Epithelial cell of esophagus (primary cell): ENCODE results near the gene GSTCD.
A peak's percentile ranks its signal among the peaks of the same experiment; 100 is the strongest.
"Not testable (repeated sequence)": the region's sequence is repeated elsewhere in the genome, so short reads cannot be mapped to it uniquely, and the experiment has no call there.

Experiments
- DNase-seq: peaks from one replicate; pipeline ENCODE4 v3.0.0; 2010; ENCODE audit warnings: low read depth
- H3K4me3 ChIP-seq: 2 replicates; pipeline ENCODE4 v1.5.1; 2011; ENCODE audit warnings: mild to moderate bottlenecking, low read length, control low read depth
- TF ChIP-seq, protein P1 (sequence below): IDR thresholded peaks from 2 replicates; pipeline ENCODE4 v1.5.1; 2011; ENCODE audit warnings: low read depth, mild to moderate bottlenecking, low read length, control low read depth, inconsistent platforms; ENCODE audit not compliant: insufficient read depth; ENCODE audit errors: missing control alignments

GSTCD gene

DNA sequence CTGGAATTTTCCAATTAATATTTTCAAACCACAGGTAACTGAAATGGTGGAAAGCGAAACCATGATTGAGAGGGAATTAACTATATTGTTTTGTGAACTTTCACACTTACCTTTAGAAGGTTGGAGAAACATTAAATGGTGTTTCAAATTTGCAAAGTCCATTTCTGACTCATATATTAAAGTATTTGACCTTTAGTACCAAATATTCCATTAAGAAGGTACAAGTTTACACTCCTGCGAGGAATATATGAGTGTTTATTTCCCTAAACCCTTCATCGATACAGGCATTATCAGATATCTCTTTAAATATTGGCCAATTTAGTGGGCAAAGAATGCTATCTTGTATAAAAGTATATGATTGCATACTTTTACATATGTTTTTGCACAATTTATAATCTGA, 142.6 kb downstream of the GSTCD start:
- TF ChIP-seq, protein P1, sequence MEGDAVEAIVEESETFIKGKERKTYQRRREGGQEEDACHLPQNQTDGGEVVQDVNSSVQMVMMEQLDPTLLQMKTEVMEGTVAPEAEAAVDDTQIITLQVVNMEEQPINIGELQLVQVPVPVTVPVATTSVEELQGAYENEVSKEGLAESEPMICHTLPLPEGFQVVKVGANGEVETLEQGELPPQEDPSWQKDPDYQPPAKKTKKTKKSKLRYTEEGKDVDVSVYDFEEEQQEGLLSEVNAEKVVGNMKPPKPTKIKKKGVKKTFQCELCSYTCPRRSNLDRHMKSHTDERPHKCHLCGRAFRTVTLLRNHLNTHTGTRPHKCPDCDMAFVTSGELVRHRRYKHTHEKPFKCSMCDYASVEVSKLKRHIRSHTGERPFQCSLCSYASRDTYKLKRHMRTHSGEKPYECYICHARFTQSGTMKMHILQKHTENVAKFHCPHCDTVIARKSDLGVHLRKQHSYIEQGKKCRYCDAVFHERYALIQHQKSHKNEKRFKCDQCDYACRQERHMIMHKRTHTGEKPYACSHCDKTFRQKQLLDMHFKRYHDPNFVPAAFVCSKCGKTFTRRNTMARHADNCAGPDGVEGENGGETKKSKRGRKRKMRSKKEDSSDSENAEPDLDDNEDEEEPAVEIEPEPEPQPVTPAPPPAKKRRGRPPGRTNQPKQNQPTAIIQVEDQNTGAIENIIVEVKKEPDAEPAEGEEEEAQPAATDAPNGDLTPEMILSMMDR, result no peak
- no peak overlapping the region for H3K4me3 ChIP-seq
- no peak for DNase-seq

DNA sequence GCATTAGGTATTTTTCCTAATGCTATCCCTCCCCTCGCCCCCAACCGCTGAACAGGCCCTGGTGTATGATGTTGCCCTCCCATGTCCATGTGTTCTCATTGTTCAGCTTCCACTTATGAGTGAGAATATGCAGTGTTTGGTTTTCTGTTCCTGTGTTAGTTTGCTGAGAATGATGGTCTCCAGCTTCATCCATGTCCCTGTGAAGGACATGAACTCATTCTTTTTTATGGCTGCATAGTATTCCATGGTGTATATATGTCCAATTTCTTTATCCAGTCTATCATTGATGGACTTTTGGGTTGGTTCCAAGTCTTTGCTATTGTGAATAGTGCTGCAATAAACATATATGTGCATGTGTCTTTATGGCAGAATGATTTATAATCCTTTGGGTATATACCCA, 143.6 kb downstream of the GSTCD start:
- H3K4me3 ChIP-seq, DNase-seq: not testable (repeated sequence)

DNA sequence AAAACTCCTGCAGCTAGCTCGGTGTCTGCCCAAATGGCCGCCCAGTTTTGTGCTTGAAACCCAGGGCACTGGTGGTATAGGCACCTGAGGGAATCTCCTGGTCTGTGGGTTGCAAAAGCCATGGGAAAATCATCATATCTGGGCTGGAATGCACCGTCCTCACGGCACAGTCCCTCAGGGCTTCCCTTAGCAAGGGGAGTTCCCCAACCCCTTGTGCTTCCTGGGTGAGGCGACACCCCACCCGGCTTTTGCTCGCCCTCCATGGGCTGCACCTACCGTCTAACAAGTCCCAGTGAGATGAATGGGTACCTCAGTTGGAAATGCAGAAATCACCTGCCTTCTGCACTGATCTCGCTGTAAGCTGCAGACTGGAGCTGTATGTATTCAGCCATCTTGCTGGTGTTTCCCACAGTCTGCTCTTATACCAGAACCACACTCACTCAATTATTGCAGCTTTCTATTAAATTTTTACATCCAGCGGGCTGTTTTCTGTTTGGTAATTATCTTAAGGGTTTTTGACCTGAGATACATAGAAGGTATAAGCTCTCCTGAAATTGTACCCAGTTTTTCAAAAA, 150.0 kb downstream of the GSTCD start:
- TF ChIP-seq, protein P1, result no peak
- no peak for DNase-seq
- H3K4me3 ChIP-seq, result no peak overlapping the region

DNA sequence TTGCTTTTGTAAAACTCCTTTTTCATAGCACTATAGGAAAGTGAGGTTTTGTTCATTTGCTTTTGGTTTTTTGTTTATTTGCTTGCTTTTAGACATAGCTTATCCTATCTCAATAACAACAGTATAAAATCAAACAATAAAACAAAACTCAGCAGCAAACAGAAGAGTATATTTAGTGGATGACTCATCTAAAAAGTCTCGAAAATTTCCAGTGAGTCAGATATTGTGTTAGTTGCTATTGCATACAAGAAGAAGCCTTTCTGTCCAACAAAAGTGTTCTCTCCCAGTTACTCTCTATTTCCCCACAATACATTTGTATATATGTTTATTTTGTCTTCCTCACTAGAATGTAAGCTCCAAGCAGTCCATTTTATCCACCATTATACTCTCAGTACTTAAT, 150.6 kb downstream of the GSTCD start:
- TF ChIP-seq, protein P1, result no peak
- no peak overlapping the region for H3K4me3 ChIP-seq
- peak; percentile 78 for DNase-seq

DNA sequence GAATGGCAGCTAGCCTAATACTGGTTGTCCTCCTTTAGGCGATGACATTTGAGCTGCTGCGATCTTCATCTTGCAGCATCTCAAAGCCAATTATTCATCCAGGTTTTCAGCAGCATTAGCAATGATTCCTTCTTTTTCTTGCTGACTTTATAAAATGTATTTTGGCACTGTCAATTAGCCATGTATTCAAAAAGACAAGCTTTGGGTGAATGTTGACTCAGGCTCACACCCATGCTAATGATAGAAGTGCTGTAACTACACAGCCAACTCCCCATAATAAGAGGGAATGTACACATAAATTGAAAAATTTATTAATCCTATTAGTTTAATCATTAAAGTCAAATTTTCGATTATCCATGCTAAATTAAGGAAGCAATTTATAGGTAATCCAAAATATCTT, 162.4 kb downstream of the GSTCD start:
- TF ChIP-seq, protein P1, result no peak
- no peak for DNase-seq
- H3K4me3 ChIP-seq, result no peak overlapping the region

DNA sequence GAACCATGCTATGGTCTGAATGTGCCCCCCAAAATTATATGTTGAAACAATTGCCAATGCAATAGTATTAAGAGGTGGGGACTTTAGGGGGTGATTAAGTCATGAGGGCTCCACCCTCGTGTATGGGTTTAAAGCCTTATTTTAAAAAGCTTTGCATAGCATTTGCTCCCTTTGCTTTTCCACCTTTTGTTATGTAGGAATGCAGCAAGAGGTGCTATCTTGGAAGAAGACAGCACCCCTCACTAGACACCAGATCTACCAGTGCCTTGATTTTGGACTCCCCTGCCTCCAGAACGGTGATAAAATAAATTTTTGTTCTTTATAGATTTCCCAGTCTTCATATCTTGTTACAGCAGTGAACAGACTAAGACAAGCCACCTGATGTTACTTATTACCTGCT, 163.4 kb downstream of the GSTCD start:
- TF ChIP-seq, protein P1, result no peak
- H3K4me3 ChIP-seq, result no peak overlapping the region
- DNase-seq, result no peak

DNA sequence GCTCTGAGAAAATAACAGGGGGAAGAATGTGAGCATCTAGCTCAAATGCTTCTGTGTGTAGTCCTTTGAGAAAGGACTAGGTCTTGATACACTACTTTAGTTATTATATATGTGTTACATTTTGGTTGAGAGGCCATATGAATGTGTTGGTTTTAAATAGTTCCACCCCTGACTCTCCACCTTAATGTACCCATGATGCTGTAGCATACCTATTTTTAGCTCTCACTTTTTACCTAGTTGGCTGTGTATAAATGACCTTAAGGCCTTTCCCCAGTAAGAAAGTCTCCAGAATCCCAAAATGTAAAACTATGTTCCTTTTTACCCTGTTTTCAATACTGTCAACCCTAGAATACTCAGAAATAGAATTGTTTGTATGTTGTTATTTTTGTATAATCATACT, 166.6 kb downstream of the GSTCD start:
- TF ChIP-seq, protein P1, result no peak
- H3K4me3 ChIP-seq, result no peak overlapping the region
- DNase-seq, result no peak
